HepG2 (cell line): Measurements from ENCODE around the gene CELSR3. TPM values are rescaled to one million over a fixed set of nuclear protein-coding genes. Genes with fewer than 3 reads are reported as not detected.

ENCODE experiments used
- AKNA ChIP-seq: sonication (generic); formaldehyde crosslinking; IDR thresholded peaks from 2 replicates; pipeline ENCODE4 v1.4.0; 2020; ENCODE audit warnings: missing genetic modification reagents, borderline replicate concordance
- CREB3 ChIP-seq: sonication (generic); formaldehyde crosslinking; IDR thresholded peaks from 2 replicates; pipeline ENCODE4 v1.5.0; 2020; ENCODE audit warnings: missing genetic modification reagents
- ERF ChIP-seq: IDR thresholded peaks from 2 replicates; pipeline ENCODE4 v1.6.1; 2018; ENCODE audit warnings: missing biosample characterization, missing genetic modification reagents
- GRHL1 ChIP-seq: sonication (generic); formaldehyde crosslinking; conservative IDR thresholded peaks from 2 replicates; pipeline ENCODE4 v1.8.0; 2022; ENCODE audit warnings: missing genetic modification reagents
- GZF1 ChIP-seq: sonication (generic); formaldehyde crosslinking; IDR thresholded peaks from 2 replicates; pipeline ENCODE4 v1.5.1; 2020; ENCODE audit warnings: mild to moderate bottlenecking, missing genetic modification reagents
- MLX ChIP-seq: IDR thresholded peaks from 2 replicates; pipeline ENCODE4 v1.6.1; 2016
- MTA3 ChIP-seq: sonication (generic); formaldehyde crosslinking; IDR thresholded peaks from 2 replicates; pipeline ENCODE4 v1.4.0; 2020; ENCODE audit warnings: missing genetic modification reagents
- MTF1 ChIP-seq: sonication (generic); formaldehyde crosslinking; IDR thresholded peaks from 2 replicates; pipeline ENCODE4 v1.5.0; 2020; ENCODE audit warnings: missing genetic modification reagents
- NCOA2 ChIP-seq: sonication (generic); formaldehyde crosslinking; IDR thresholded peaks from 2 replicates; pipeline ENCODE4 v1.8.0; 2022; ENCODE audit warnings: inconsistent platforms
- SATB2 ChIP-seq: sonication (generic); formaldehyde crosslinking; IDR thresholded peaks from 2 replicates; pipeline ENCODE4 v1.5.0; 2020; ENCODE audit warnings: missing genetic modification reagents
- SNRNP70 ChIP-seq: fragments of 200-400 bp; formaldehyde crosslinking; IDR thresholded peaks from 2 replicates; pipeline ENCODE4 v1.6.1; 2017; ENCODE audit warnings: mild to moderate bottlenecking, low read depth, low read length, moderate library complexity
- TBL1XR1 ChIP-seq: fragments of 150-350 bp; IDR thresholded peaks from 2 replicates; pipeline ENCODE4 v1.6.1; 2014; ENCODE audit warnings: borderline replicate concordance, low read length; ENCODE audit not compliant: partially characterized antibody
- THAP8 ChIP-seq: sonication (generic); formaldehyde crosslinking; IDR thresholded peaks from 2 replicates; pipeline ENCODE4 v1.5.1; 2020; ENCODE audit warnings: missing genetic modification reagents, mild to moderate bottlenecking, borderline replicate concordance
- USF2 ChIP-seq, 2 experiments: sonication (generic) in 1 of 2; formaldehyde crosslinking in 1 of 2; IDR thresholded peaks; 2 replicates each; pipeline versions ENCODE4 v1.5.1 to v1.6.1; 2011 to 2020; ENCODE audit warnings: borderline replicate concordance in 1 of 2, low read depth in 1 of 2, low read length in 1 of 2, mild to moderate bottlenecking in 1 of 2, missing genetic modification reagents in 1 of 2, moderate library complexity in 1 of 2
- ZFP36L1 ChIP-seq: sonication (generic); formaldehyde crosslinking; IDR thresholded peaks from 2 replicates; pipeline ENCODE4 v1.8.0; 2022; ENCODE audit warnings: mild to moderate bottlenecking, missing genetic modification reagents, moderate library complexity
- ZNF761 ChIP-seq: sonication (generic); formaldehyde crosslinking; conservative IDR thresholded peaks from 2 replicates; pipeline ENCODE4 v1.4.0; 2020; ENCODE audit warnings: mild to moderate bottlenecking, missing genetic modification reagents
- polyA plus RNA-seq, 8 experiments: library from polyadenylated mRNA; depleted of rRNA in 3 of 8; stranded (reverse) in 7 of 8; unstranded in 1 of 8; fragments of >200 nt; fragmentation: Illumina TruSeq in 4 of 8; extraction: Trizol in 4 of 8; gene quantifications; 2 replicates each; pipeline versions ENCODE4 v1.2.1 to v1.2.3, GENCODE V29; 2011 to 2016; ENCODE audit warnings: low read depth in 4 of 8, missing spikeins in 1 of 8, mixed read lengths in 1 of 8; ENCODE audit not compliant: insufficient read depth in 1 of 8
- total RNA-seq, 5 experiments: library from RNA; depleted of rRNA; stranded (reverse); fragments of >200 nt; fragmentation: Illumina TruSeq; extraction: Trizol; gene quantifications; 2 replicates each; pipeline ENCODE4 v1.2.3, GENCODE V29; 2016; ENCODE audit warnings: low read depth in 1 of 5

The CELSR3 gene
- total and polyA plus RNA-seq, 2 of the 13 experiments (the other 11 are each of a cell fraction or from before 2014, with no cell fraction given), result 5.4 to 6.7 TPM

GRCh38 chr3:48635222-48636021 lies 27.3 kb downstream of the CELSR3 start, which contains the start of gene SLC26A6 (continued):
- TF ChIP-seq USF2 (IDR thresholded peaks at IDR 0.05; ENCODE audit: low read depth, low read length) (no peak), USF2 (CRISPR knock-in tag; IDR thresholded peaks at IDR 0.05; ENCODE audit: borderline replicate concordance) (no peak), ZFP36L1 (CRISPR knock-in tag) (peak; percentile 91; the same call in 1 of the 2 replicates), THAP8 (peak; percentile 76; the same call in 1 of the 2 replicates), CREB3 (peak; percentile 83; the same call in 1 of the 2 replicates), GRHL1 (CRISPR knock-in tag) (no peak), ERF (peak; percentile 70; the same call in 1 of the 2 replicates), TBL1XR1 (no peak), SNRNP70 (no peak), ZNF761 (CRISPR knock-in tag) (peak; percentile 49; the same call in 1 of the 2 replicates), AKNA (CRISPR knock-in tag) (no peak), SATB2 (CRISPR knock-in tag) (peak; percentile 76; the same call in 1 of the 2 replicates), MLX (CRISPR knock-in tag) (no peak), MTA3 (CRISPR knock-in tag) (no peak), MTF1 (CRISPR knock-in tag) (0 out of 2 replicates have a peak, but pooled peaks have one; percentile 54), NCOA2 (no peak; the same call in 1 of the 2 replicates), GZF1 (CRISPR knock-in tag) (peak; percentile 56; the same call in 1 of the 2 replicates)
